ENCODE measurements around the gene GAL3ST2. TPM values are rescaled to one million over a fixed set of nuclear protein-coding genes. Genes with fewer than 3 reads are reported as not detected.
A peak's percentile ranks its signal among the peaks of the same experiment; 100 is the strongest.
"Not testable (repeated sequence)": the region's sequence is repeated elsewhere in the genome, so short reads cannot be mapped to it uniquely, and the experiment has no call there.

Gene GAL3ST2
- total RNA-seq, 1 experiment from 2014 or later, result not detected

DNA sequence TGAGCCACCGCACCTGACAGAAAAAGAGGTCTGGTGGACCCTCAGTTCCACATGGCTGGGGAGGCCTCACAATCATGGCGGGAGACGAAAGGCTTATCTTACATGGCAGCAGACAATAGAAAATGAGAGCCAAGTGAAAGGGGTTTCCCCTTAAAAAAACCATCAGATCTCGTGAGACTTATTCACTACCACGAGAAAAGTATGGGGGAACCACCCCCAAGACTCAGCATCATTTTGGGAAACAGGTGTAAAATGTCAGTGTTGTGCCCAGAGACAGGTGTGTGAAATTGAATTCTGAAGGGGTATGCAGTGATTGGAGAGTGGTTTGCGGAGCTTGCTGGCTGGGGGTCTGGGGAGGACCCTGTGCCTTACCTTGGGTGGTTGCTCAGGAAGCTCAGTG, 46.8 kb upstream of the GAL3ST2 start:
- no peak overlapping the region for H3K4me3 ChIP-seq (ENCODE audit: low read length)
- BruUV-seq (replicated peaks), result no TSS peak
- no peaks in the 10 kb centered on the region for H3K9me3 ChIP-seq (ENCODE audit: low read length)
- no peaks in the 10 kb centered on the region for H3K79me2 ChIP-seq (ENCODE audit: low read length)
- H3K4me2 ChIP-seq (ENCODE audit: low read length), result no peak overlapping the region
- peaks cover 3% of the 10 kb centered on the region for H3F3A ChIP-seq (ENCODE audit: low read length, unreplicated experiment)
- no peak for ATAC-seq
- CTCF ChIA-PET, result no interaction called here
- H3K36me3 ChIP-seq (ENCODE audit: low read depth, low read length), result no peaks in the 10 kb centered on the region
- no peaks in the 10 kb centered on the region for H4K20me1 ChIP-seq (ENCODE audit: low read length)
- H3K27ac ChIP-seq (ENCODE audit: low read length), result no peak overlapping the region
- TF ChIP-seq EZH2phosphoT487 (IDR thresholded peaks at IDR 0.05; ENCODE audit: borderline replicate concordance, low read length), result no peak
- TF ChIP-seq EZH2 (IDR thresholded peaks at IDR 0.05; ENCODE audit: low read length, unreplicated experiment), result no peak
- TF ChIP-seq, protein P1, sequence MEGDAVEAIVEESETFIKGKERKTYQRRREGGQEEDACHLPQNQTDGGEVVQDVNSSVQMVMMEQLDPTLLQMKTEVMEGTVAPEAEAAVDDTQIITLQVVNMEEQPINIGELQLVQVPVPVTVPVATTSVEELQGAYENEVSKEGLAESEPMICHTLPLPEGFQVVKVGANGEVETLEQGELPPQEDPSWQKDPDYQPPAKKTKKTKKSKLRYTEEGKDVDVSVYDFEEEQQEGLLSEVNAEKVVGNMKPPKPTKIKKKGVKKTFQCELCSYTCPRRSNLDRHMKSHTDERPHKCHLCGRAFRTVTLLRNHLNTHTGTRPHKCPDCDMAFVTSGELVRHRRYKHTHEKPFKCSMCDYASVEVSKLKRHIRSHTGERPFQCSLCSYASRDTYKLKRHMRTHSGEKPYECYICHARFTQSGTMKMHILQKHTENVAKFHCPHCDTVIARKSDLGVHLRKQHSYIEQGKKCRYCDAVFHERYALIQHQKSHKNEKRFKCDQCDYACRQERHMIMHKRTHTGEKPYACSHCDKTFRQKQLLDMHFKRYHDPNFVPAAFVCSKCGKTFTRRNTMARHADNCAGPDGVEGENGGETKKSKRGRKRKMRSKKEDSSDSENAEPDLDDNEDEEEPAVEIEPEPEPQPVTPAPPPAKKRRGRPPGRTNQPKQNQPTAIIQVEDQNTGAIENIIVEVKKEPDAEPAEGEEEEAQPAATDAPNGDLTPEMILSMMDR (conservative IDR thresholded peaks at IDR 0.05; ENCODE audit: low read depth, low read length), result no peak
- H2AFZ ChIP-seq (ENCODE audit: low read length), result no peak overlapping the region
- no peaks in the 10 kb centered on the region for H3K27me3 ChIP-seq (ENCODE audit: low read length)
- peaks cover 14% of the 10 kb centered on the region for H3K4me1 ChIP-seq (ENCODE audit: insufficient read depth, low read length)
- no peaks in the 10 kb centered on the region for H3K9me2 ChIP-seq (replicated peaks; ENCODE audit: low read length)
- POLR2A ChIA-PET (ENCODE audit: unreplicated experiment), result interaction anchor here (0.6 kb wide), 1 partner anchor 43 kb away, joined by 4 read pairs; the partner anchor contains the start of gene DTYMK
- intact Hi-C loops (cut with micrococcal nuclease), result loop anchor here (10.0 kb wide), 1 partner anchor 135 kb away; the partner anchor contains the start of gene RTP5
- no peak for DNase-seq
- H3K9ac ChIP-seq (ENCODE audit: low read length), result no peak overlapping the region

DNA sequence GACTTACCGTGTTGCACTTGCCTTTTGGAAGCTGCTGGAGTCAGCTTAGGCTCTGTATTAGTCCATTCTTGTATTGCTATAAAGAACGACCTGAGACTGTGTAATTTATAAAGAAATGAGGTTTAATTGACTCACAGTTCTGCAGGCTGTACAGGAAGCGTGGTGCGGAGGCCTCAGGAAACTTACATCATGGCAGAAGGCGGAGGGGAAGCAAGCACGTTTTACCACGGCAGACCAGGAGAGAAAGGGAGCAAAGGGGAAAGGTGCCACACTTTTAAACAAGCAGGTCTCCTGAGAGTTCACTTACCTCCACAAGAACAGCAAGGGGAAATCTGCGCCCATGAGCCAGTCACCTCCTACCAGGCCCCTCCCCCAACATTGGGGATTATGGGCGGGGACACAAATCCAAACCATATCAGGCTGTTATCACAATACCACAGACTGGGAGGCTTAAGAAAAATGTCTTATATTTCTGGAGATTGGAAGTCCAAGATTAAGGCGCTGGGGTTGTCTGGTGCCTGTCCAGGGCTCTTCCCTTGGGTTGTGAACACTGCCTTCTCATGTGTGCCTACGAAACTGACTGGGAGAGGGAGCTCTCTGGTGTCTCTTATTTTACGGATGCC, 45.8 kb upstream of the GAL3ST2 start:
- intact Hi-C loops (cut with micrococcal nuclease), result loop anchor here (10.0 kb wide), 1 partner anchor 134 kb away; the partner anchor contains the start of gene RTP5
- Histone ChIP-seq H3K9ac (ENCODE audit: low read length) (no peak overlapping the region), H4K20me1 (ENCODE audit: low read length) (no peaks in the 10 kb centered on the region), H2AFZ (ENCODE audit: low read length) (no peak overlapping the region), H3K36me3 (ENCODE audit: low read depth, low read length) (no peaks in the 10 kb centered on the region), H3K27ac (ENCODE audit: low read length) (no peak overlapping the region), H3K79me2 (ENCODE audit: low read length) (no peaks in the 10 kb centered on the region), H3K9me2 (replicated peaks; ENCODE audit: low read length) (no peaks in the 10 kb centered on the region), H3K4me3 (ENCODE audit: low read length) (no peak overlapping the region), H3K9me3 (ENCODE audit: low read length) (no peaks in the 10 kb centered on the region), H3K4me1 (ENCODE audit: insufficient read depth, low read length) (peaks cover 14% of the 10 kb centered on the region), H3K4me2 (ENCODE audit: low read length) (no peak overlapping the region), H3K27me3 (ENCODE audit: low read length) (no peaks in the 10 kb centered on the region), H3F3A (ENCODE audit: low read length, unreplicated experiment) (peaks cover 3% of the 10 kb centered on the region)
- BruUV-seq (replicated peaks), result no TSS peak
- no peak for ATAC-seq
- no peak for DNase-seq
- ChIA-PET POLR2A (ENCODE audit: unreplicated experiment) (interaction anchor here (0.6 kb wide), 1 partner anchor 44 kb away, joined by 4 read pairs; the partner anchor contains the start of gene DTYMK), CTCF (no interaction called here)
- TF ChIP-seq EZH2phosphoT487 (IDR thresholded peaks at IDR 0.05; ENCODE audit: borderline replicate concordance, low read length) (no peak), EZH2 (IDR thresholded peaks at IDR 0.05; ENCODE audit: low read length, unreplicated experiment) (no peak)
- TF ChIP-seq, protein P1 (conservative IDR thresholded peaks at IDR 0.05; ENCODE audit: low read depth, low read length), result no peak

DNA sequence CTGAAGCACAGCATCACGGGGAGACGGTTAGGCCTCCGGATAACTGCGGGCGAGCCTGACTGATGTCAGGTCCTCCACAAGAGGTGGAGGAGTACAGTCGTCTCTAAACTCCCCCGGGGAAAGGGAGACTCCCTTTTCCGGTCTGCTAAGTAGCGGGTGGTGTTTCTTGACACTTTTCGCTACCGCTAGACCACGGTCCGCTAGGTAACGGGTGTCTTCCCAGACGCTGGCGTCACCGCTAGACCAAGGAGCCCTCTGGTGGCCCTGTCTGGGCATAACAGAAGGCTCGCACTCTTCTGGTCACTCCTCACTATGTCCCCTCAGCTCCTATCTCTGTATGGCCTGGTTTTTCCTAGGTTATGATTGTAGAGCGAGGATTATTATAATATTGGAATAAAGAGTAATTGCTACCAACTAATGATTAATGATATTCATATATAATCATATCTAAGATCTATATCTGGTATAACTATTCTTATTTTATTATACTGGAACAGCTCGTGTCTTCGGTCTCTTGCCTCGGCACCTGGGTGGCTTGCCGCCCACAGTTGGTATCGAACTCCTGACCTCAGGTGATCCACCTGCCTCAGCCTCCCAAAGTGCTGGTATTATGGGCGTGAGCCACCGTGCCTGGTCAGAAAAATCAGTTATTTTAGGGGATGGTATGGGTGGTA, 44.0 kb upstream of the GAL3ST2 start:
- POLR2A ChIA-PET (ENCODE audit: unreplicated experiment); H3K9ac ChIP-seq (ENCODE audit: low read length); H3K9me2 ChIP-seq (replicated peaks; ENCODE audit: low read length); CTCF ChIA-PET; H3F3A ChIP-seq (ENCODE audit: low read length, unreplicated experiment); H3K9me3 ChIP-seq (ENCODE audit: low read length); H3K4me3 ChIP-seq (ENCODE audit: low read length); BruUV-seq (replicated peaks); H3K27me3 ChIP-seq (ENCODE audit: low read length); H3K79me2 ChIP-seq (ENCODE audit: low read length); ATAC-seq; H4K20me1 ChIP-seq (ENCODE audit: low read length); H3K36me3 ChIP-seq (ENCODE audit: low read depth, low read length); H2AFZ ChIP-seq (ENCODE audit: low read length): not testable (repeated sequence)
- TF ChIP-seq, protein P1 (conservative IDR thresholded peaks at IDR 0.05; ENCODE audit: low read depth, low read length), result peak; percentile 38; the same call in 1 of the 2 replicates
- Histone ChIP-seq H3K4me1 (ENCODE audit: insufficient read depth, low read length) (peaks cover 14% of the 10 kb centered on the region), H3K4me2 (ENCODE audit: low read length) (peak overlapping the region; percentile 80; the same call in 1 of the 2 replicates), H3K27ac (ENCODE audit: low read length) (peak overlapping the region; percentile 59)
- peak; percentile 41 for DNase-seq
- intact Hi-C loops (cut with micrococcal nuclease), result loop anchor here (2.0 to 10.0 kb wide), 2 partner anchors 30 to 132 kb away; partner anchors contain the start of genes ING5 and RTP5

Measured in PC-3 (cell line).